Measurements from ENCODE around the gene KIF18B. TPM values are rescaled to one million over a fixed set of nuclear protein-coding genes. Genes with fewer than 3 reads are reported as not detected.

KIF18B gene
- total RNA-seq, 4 donors from 2014 or later = 0.30 to 0.66 TPM; not detected in 2

DNA sequence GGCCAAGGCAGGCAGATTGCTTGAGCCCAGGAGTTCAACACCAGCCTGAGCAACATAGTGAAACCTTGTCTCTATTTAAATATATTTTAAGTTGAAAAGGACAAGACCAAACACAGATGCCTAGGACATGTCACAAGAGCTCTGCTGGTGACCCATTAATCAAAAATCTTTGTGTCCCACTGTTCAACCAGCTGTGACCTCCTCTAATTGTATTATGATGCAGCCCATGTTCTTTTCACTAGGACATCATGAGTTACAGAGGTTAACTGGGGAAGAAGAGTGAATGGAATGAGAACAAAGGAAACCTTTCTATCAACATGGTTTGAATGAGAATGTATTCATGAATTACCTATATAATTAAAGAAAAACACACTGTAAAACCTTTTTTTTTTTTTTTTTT is 55.3 kb downstream of the KIF18B start:
- H3K27me3 ChIP-seq = no peaks in the 10 kb centered on the region
- no peak overlapping the region for H3K4me3 ChIP-seq
- no peak for DNase-seq (ENCODE audit: low spot score in 2 of 2)
- no peak overlapping the region for H3K27ac ChIP-seq
- no peak for TF ChIP-seq EP300 (IDR thresholded peaks at IDR 0.05)
- TF ChIP-seq, protein P1, sequence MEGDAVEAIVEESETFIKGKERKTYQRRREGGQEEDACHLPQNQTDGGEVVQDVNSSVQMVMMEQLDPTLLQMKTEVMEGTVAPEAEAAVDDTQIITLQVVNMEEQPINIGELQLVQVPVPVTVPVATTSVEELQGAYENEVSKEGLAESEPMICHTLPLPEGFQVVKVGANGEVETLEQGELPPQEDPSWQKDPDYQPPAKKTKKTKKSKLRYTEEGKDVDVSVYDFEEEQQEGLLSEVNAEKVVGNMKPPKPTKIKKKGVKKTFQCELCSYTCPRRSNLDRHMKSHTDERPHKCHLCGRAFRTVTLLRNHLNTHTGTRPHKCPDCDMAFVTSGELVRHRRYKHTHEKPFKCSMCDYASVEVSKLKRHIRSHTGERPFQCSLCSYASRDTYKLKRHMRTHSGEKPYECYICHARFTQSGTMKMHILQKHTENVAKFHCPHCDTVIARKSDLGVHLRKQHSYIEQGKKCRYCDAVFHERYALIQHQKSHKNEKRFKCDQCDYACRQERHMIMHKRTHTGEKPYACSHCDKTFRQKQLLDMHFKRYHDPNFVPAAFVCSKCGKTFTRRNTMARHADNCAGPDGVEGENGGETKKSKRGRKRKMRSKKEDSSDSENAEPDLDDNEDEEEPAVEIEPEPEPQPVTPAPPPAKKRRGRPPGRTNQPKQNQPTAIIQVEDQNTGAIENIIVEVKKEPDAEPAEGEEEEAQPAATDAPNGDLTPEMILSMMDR (IDR thresholded peaks at IDR 0.05) = no peak
- TF ChIP-seq POLR2A (IDR thresholded peaks at IDR 0.05) = no peak
- peaks cover 0 to 29% (median 1%) of the 10 kb centered on the region in 4 donors for H3K4me1 ChIP-seq
- H3K36me3 ChIP-seq = peaks cover 0 to 50% (median 0%) of the 10 kb centered on the region in 3 donors
- no peaks in the 10 kb centered on the region for H3K9me3 ChIP-seq

DNA sequence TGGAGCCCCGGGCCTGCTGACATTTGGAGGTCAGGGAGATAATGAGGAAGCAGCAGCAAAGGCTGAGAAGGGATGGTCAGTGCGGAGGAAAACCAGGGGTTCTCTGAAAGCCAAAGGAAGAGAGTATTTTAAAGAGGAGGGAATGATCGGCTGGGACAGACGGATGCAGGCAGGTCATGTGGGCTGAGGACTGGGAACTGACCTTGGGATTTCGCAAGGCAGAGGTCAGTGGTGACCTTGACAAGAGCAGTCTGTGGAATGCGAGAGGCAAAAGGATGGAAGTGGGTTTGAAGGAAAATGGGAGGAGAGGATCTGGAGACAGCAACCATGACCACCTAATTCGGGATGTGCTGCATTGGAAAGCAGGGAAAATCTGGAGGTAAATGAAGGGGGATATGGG is 58.6 kb downstream of the KIF18B start:
- Histone ChIP-seq H3K36me3 (peaks cover 3 to 68% (median 12%) of the 10 kb centered on the region in 3 donors), H3K4me1 (peaks cover 0 to 11% (median 0%) of the 10 kb centered on the region in 4 donors), H3K9me3 (no peaks in the 10 kb centered on the region), H3K4me3 (no peak overlapping the region), H3K27ac (no peak overlapping the region), H3K27me3 (no peaks in the 10 kb centered on the region)
- 69 to 72% methylated on average over 7 of the region's 7 CpGs for WGBS, 2 donors
- TF ChIP-seq, protein P1 (IDR thresholded peaks at IDR 0.05) = no peak
- TF ChIP-seq EP300 (IDR thresholded peaks at IDR 0.05) (no peak), POLR2A (IDR thresholded peaks at IDR 0.05) (no peak)
- no peak for DNase-seq (ENCODE audit: low spot score in 2 of 2)

DNA sequence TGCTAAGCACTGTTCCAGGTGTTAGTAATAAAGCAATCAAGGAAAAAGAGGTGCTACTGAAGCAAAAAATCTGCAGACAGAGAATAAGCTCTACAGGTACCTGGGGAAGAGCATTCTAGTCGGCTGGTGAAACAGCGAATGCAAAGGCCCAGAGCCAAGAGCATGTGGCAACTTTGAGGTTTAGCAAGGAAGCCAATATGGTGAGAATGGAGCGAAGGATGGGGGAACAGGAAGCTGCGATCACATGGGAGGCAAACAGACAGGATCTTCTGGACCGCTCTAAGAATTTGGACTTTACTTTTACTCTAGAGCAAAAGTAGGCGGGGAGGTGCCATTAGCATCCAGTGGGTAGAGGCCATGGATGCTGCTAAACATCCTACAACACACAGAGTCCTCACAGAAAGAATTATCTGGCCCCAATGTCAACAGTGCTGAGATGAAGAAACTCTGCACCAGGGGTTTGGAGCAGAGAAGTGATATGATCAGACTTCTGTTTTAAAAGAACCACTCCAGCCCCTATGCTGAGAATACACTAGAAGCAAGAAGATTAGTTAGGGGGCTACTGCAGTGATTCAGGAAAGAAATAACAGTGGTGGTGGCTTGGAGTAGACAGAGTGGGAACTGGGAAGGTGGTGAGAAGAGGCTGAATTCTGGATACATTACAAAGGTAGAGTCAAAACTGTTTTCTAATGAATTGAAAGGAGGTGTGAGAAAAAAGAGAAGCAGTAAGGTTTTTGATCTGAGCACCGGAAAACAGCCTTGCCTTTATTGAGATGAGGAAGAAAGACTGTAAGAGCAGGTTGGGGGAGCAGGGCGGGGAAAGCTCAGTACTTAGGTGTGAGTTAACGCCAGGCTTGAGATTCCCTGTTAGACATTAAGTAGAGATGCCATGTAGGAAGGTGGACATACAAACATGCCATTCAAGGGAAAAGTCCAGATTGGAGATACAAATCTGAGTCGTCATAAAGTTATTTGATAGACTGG is 59.3 kb downstream of the KIF18B start:
- Histone ChIP-seq H3K27ac (no peak overlapping the region), H3K4me3 (no peak overlapping the region), H3K4me1 (peaks cover 0 to 11% (median 0%) of the 10 kb centered on the region in 4 donors), H3K9me3 (no peaks in the 10 kb centered on the region), H3K27me3 (no peaks in the 10 kb centered on the region), H3K36me3 (peaks cover 3 to 68% (median 15%) of the 10 kb centered on the region in 3 donors)
- DNase-seq (ENCODE audit: low spot score in 2 of 2) = no peak
- WGBS, 2 donors = 77 to 83% methylated on average over 10 of the region's 10 CpGs
- TF ChIP-seq POLR2A (IDR thresholded peaks at IDR 0.05) (no peak), EP300 (IDR thresholded peaks at IDR 0.05) (no peak)
- TF ChIP-seq, protein P1 (IDR thresholded peaks at IDR 0.05) = no peak

GRCh38 chr17:44887016-44887415 is 60.6 kb downstream of the KIF18B start:
- Histone ChIP-seq H3K4me3 (no peak overlapping the region), H3K36me3 (peaks cover 3 to 68% (median 15%) of the 10 kb centered on the region in 3 donors), H3K27me3 (no peaks in the 10 kb centered on the region), H3K4me1 (peaks cover 0 to 11% (median 0%) of the 10 kb centered on the region in 4 donors), H3K27ac (no peak overlapping the region), H3K9me3 (no peaks in the 10 kb centered on the region)
- no peak for DNase-seq (ENCODE audit: low spot score in 2 of 2)
- no peak for TF ChIP-seq POLR2A (IDR thresholded peaks at IDR 0.05)
- TF ChIP-seq, protein P1 (IDR thresholded peaks at IDR 0.05) = no peak
- no peak for TF ChIP-seq EP300 (IDR thresholded peaks at IDR 0.05)
- 85 to 86% methylated on average over 1 of the region's 1 CpG for WGBS, 2 donors

DNA sequence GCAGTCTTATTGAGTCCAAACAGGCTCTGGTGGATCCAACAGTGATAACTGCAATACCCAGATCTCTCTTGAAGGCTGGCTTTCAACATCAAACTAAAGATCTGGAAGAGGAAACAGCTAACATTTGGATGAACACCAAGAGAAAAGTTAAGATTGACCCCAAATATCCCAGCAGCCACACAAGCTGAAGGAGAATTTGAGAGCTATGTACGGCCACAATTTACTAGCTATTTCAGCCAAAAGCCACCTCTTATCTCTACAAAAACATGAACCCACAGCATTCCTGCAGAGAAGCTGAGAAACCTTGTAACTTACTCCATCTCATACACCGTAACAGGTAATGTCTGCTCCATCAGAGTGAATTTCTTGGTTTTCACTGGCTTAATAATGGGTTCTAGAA is 62.6 kb downstream of the KIF18B start:
- Histone ChIP-seq H3K9me3 (no peaks in the 10 kb centered on the region), H3K36me3 (peaks cover 3 to 78% (median 17%) of the 10 kb centered on the region in 3 donors), H3K4me1 (peaks cover 0 to 11% (median 0%) of the 10 kb centered on the region in 4 donors), H3K4me3 (no peak overlapping the region), H3K27me3 (no peaks in the 10 kb centered on the region), H3K27ac (no peak overlapping the region)
- no peak for DNase-seq (ENCODE audit: low spot score in 2 of 2)
- TF ChIP-seq, protein P1 (IDR thresholded peaks at IDR 0.05) = no peak
- TF ChIP-seq POLR2A (IDR thresholded peaks at IDR 0.05) (no peak), EP300 (IDR thresholded peaks at IDR 0.05) (no peak)
- 94 to 98% methylated on average over 2 of the region's 2 CpGs for WGBS, 2 donors

Data from tibial nerve (tissue), 4 donors.